ENCODE results near the gene GMDS. TPM values are rescaled to one million over a fixed set of nuclear protein-coding genes. Genes with fewer than 3 reads are reported as not detected.

The GMDS gene
- total and polyA plus RNA-seq, 2 of the 8 experiments (the other 6 are each of a cell fraction or from before 2014, with no cell fraction given): 16.8 to 50.0 TPM

- Histone ChIP-seq H3K9me3 (ENCODE audit: insufficient read depth in 2 of 2, low read depth in 1 of 2, low read length in 1 of 2) (peaks cover 0 to 3% of the 10 kb centered on the region in 2 experiments; a peak in 1 of 4 replicates), H3K36me3 (ENCODE audit: control insufficient read depth in 2 of 4, insufficient read depth in 4 of 4, low read length in 3 of 4) (no peaks in the 10 kb centered on the region), H2BK12ac (ENCODE audit: low read depth, low read length) (no peak overlapping the region), H3K4me1 (replicated peaks in 1 of 4; ENCODE audit: control insufficient read depth in 3 of 4, insufficient read depth in 4 of 4, low read length in 3 of 4) (peaks cover 0 to 4% (median 1%) of the 10 kb centered on the region in 4 experiments; a peak in 3 of 7 replicates), H2BK5ac (ENCODE audit: low read depth, low read length) (no peak overlapping the region), H2BK20ac (ENCODE audit: low read length) (no peak overlapping the region), H3K56ac (replicated peaks; ENCODE audit: insufficient read length, low read depth, low read length) (no peak overlapping the region), H3K27ac (ENCODE audit: low read depth, low read length) (no peak overlapping the region), H2AFZ (ENCODE audit: low read length) (no peak overlapping the region), H3K4me2 (ENCODE audit: insufficient read depth in 1 of 2, low read depth in 2 of 2, low read length in 2 of 2) (no peak overlapping the region), H2AK5ac (ENCODE audit: low read depth, low read length) (no peak overlapping the region), H3K23me2 (ENCODE audit: low read depth, low read length) (no peaks in the 10 kb centered on the region), H3K4ac (replicated peaks; ENCODE audit: insufficient read length, low read depth, low read length) (no peak overlapping the region), H4K20me1 (replicated peaks in 1 of 2; ENCODE audit: control insufficient read depth in 1 of 2, insufficient read depth in 2 of 2, low read length in 2 of 2) (no peaks in the 10 kb centered on the region), H3K4me3 (ENCODE audit: extremely low read depth in 1 of 4, insufficient read depth in 2 of 4, low read depth in 3 of 4, low read length in 4 of 4) (no peak overlapping the region), H3K79me2 (ENCODE audit: control insufficient read depth in 1 of 2, insufficient read depth in 2 of 2, low read length in 2 of 2) (no peaks in the 10 kb centered on the region), H2BK15ac (ENCODE audit: low read length) (no peak overlapping the region), H3K27me3 (replicated peaks in 1 of 4; ENCODE audit: control insufficient read depth in 3 of 4, extremely low read depth in 1 of 4, insufficient read depth in 3 of 4, low read length in 3 of 4) (no peaks in the 10 kb centered on the region), H3K23ac (ENCODE audit: insufficient read length) (no peak overlapping the region), H3K9ac (replicated peaks in 1 of 4; ENCODE audit: extremely low read depth in 1 of 4, low read depth in 3 of 4, low read length in 3 of 4) (no peak overlapping the region), H3K14ac (ENCODE audit: insufficient read length) (no peak overlapping the region), H3K18ac (ENCODE audit: extremely low read depth, low read length) (no peak overlapping the region), H4K91ac (replicated peaks; ENCODE audit: insufficient read length, low read length) (no peak overlapping the region), H3K79me1 (ENCODE audit: low read depth, low read length) (no peaks in the 10 kb centered on the region), H2BK120ac (replicated peaks; ENCODE audit: low read depth, low read length) (no peak overlapping the region), H4K5ac (ENCODE audit: insufficient read length, low read depth, low read length) (no peak overlapping the region), H4K8ac (ENCODE audit: extremely low read depth, insufficient read depth, low read length) (no peak overlapping the region)
- no peak for FAIRE-seq
- TF ChIP-seq EGR1 (IDR thresholded peaks at IDR 0.05; ENCODE audit: borderline replicate concordance, low read depth, low read length): no peak
- 99% methylated on average over 4 of the region's 4 CpGs; no CpG with 5 or more reads in 1 of the 2 experiments for whole genome bisulfite sequencing, 2 experiments (ENCODE audit: extremely low coverage in 1 of 2, insufficient coverage in 1 of 2, insufficient read length in 1 of 2, insufficient replicate concordance in 2 of 2, low coverage in 1 of 2, low lambda C conversion rate in 2 of 2, missing lambda C conversion rate in 1 of 2)
- ChIA-PET CTCF (ENCODE audit: partially characterized antibody) (no interaction called here), POLR2A (ENCODE audit: partially characterized antibody) (no interaction called here)
- no peak for DNase-seq (ENCODE audit: low read depth in 1 of 2, low spot score in 2 of 2)
These were observed 498.4 kb downstream of the GMDS start for GRCh38 chr6:1747003-1747402.
